ENCODE data around the gene LRFN3. TPM values are rescaled to one million over a fixed set of nuclear protein-coding genes. Genes with fewer than 3 reads are reported as not detected.
"Not testable (repeated sequence)": the region's sequence is repeated elsewhere in the genome, so short reads cannot be mapped to it uniquely, and the experiment has no call there.

Gene LRFN3
- polyA plus RNA-seq, 1 donor: 8.6 TPM

DNA sequence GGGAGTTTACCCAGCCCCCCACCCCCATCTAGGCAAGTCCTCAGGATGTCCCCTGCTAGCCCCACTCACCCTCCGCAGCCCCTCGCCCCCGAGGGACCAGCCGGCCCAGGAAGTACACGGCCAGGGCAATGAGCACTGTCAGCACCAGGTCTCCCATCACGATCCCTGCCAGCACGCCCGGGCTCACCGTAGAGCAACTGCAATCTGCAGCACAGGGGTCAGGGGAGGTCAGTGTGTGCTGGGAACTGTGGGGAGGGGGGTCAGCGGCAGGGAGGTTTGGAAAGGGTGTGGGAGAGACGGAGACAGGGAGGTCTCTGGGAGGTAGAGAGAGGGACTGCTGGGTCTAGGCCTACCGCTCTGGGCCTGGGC, 28.8 kb upstream of the LRFN3 start:
- no peak for DNase-seq

DNA sequence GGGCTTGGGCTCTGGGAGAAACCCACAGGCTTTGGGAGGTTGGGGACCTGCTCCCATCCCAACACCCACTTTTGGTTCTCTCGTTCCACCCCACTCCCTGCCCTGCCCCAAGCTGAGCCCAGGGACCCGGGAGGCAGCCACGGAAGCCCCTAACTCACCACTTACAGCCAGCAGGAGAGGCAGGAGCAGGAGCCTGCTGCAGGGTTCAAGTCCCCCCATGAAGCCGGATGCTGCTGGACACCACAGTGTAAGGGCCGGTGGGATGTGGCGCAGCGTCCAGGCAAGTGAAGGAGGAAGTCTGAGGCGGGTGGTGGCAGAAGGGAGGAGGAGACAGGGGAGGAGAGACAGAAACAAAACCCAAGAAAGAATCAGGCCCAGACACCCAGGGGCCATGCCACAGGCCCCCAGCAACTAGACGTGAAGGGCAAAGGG, 28.1 kb upstream of the LRFN3 start, which contains the start of gene TYROBP:
TSS of gene TYROBP (minus strand) at position 286 of the 432 bp plus-strand sequence. CDS start at position 219, 67 bp downstream.
- DNase-seq: no peak

DNA sequence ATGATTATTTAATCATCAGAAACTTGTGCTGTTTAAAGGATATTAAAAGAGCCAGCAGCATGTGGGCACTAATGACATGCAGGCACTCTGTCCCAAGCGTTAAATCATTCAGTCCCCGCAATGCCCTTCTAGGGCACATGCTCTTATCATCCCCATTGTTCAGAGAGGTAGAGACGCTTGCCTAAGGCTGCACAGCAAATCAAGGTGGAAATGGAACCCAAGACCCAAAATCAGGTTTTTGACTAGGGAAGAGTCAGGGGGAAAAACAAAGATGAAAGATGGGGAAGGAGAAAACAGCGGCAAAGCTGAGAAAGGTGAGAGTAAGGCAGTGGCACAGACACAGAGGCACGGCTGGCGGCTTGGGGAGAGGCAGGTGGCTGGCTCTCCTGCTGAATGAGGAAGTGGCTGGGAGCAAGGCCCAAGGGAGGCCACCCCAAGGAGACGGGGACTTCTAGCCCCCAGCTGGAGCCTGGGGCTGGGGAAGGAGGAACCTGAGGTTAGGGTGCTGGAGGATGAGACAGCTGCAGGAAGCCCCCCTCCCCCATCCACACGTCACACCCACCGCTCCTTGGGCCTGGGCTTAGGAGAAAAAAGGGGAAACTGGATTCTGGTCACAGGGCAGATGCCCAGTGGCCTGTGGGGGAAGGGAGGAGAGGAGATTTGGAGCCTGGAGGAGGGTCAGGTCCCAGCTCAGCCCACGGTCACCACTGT, 27.0 kb upstream of the LRFN3 start:
- DNase-seq: peak; percentile 57

DNA sequence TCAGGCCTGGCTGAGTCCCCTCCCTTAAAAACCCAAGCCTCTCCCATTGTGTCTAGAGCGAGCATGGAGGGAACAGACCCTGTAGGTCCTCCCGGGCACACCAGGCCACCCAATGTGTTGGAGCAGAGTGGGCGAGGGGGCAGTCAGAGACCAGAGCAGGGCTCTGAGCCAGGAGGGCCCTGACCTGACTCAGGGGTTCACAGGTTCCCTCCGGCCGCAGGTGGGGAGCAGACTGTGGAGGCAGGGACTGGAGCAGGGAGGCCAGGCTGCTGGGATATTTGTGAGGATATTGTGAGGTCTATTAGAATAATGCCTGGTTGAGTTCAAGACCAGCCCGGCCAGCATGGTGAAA, 26.5 kb upstream of the LRFN3 start:
- no peak for DNase-seq

GRCh38 chr19:35910355-35910754, 25.8 kb upstream of the LRFN3 start:
- DNase-seq: not testable (repeated sequence)

DNA sequence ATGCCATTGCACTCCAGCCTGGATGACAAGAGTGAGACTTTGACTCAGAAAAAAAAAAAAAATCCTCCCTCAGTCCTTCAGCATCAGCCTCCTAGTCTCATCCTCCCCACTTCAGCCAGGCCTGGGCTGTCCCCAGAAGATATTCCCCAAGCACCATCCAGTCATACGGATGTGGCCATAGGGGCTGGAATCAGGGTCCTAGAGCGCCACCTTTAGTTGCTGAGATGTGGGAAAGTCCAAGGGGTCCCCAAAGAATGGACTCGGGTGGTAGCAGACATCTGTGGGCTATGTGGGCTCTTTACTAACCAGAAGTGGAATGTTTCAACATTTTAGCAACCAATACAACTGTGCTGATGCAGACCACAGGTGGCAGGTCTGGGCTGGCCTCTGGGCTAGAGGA, 25.0 kb upstream of the LRFN3 start:
- no peak for DNase-seq

- DNase-seq: no peak
These were observed 24.4 kb upstream of the LRFN3 start for GRCh38 chr19:35911790-35912189.

DNA sequence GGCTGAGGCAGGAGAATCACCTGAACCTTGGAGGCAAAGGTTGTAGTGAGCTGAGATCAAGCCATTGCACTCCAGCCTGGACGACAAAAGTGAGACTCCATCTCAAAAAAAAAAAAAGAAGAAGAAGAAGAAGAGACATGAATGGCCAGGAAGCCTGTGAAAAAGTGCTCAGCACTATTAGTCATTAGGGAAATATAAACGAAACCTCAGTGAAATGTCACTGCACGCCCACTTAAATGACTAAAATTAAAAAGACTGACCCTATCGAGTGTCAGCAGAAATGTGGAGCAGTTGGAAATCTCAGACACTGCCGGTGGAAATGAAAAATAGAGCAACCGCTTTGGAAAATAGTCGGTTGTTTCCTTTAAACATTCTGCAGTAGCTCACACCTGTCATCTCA, 22.6 kb upstream of the LRFN3 start:
- no peak for DNase-seq

GRCh38 chr19:35915443-35915842, 20.7 kb upstream of the LRFN3 start:
- DNase-seq: no peak

- DNase-seq: no peak
These were observed 16.9 kb upstream of the LRFN3 start for GRCh38 chr19:35919306-35919705.

DNA sequence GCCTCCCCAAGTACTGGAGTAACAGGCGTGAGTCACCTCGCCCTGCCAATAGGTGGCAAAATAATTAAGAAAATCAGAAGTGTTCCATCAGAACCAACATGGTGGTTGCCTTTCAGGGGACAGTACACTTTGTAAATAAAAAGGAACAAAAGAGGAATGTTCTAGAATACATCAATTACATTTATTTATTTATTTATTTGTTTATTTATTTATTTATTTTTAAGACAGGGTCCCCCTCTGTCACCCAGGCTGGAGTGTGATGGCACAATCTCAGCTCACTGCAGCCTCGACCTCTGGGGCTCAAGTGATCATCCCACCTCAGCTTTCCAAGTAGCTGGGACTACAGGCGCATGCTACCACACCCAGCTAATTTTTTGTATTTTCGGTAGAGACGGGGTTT, 15.2 kb upstream of the LRFN3 start:
- DNase-seq: no peak

- no peak for DNase-seq
These were observed 10.7 kb upstream of the LRFN3 start for GRCh38 chr19:35925501-35925900.

DNA sequence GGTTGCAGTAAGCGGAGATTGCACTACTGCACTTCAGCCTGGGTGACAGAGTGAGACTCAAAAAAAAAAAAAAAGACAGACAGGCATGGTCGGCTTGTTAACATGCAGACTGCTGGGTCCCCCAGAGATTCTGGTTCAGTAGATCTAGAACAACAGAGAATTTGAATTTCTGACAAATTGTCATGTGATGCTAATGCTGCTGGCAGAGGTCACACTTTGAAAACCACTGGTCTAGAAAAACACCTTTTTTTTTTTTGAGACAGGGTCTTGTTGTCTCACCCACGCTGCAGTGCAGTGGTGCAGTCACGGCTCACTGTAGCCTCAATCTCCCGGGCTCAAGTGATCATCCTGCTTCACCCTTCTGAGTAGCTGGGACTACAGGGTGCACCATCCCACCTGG, 7.7 kb upstream of the LRFN3 start:
- no peak for DNase-seq

- DNase-seq: no peak
These were observed 6.3 kb upstream of the LRFN3 start for GRCh38 chr19:35929876-35930275.

- DNase-seq: peak; percentile 100
These were observed 4.9 kb upstream of the LRFN3 start for GRCh38 chr19:35931161-35931873.

- no peak for DNase-seq
These were observed 4.3 kb upstream of the LRFN3 start for GRCh38 chr19:35931874-35932202.

- DNase-seq: no peak
These were observed 3.8 kb upstream of the LRFN3 start for GRCh38 chr19:35932291-35932936.

GRCh38 chr19:35936738-35937268, 629 bp downstream of the LRFN3 start:
- DNase-seq: no peak

GRCh38 chr19:35937345-35938281, 1.4 kb downstream of the LRFN3 start:
- no peak for DNase-seq

DNA sequence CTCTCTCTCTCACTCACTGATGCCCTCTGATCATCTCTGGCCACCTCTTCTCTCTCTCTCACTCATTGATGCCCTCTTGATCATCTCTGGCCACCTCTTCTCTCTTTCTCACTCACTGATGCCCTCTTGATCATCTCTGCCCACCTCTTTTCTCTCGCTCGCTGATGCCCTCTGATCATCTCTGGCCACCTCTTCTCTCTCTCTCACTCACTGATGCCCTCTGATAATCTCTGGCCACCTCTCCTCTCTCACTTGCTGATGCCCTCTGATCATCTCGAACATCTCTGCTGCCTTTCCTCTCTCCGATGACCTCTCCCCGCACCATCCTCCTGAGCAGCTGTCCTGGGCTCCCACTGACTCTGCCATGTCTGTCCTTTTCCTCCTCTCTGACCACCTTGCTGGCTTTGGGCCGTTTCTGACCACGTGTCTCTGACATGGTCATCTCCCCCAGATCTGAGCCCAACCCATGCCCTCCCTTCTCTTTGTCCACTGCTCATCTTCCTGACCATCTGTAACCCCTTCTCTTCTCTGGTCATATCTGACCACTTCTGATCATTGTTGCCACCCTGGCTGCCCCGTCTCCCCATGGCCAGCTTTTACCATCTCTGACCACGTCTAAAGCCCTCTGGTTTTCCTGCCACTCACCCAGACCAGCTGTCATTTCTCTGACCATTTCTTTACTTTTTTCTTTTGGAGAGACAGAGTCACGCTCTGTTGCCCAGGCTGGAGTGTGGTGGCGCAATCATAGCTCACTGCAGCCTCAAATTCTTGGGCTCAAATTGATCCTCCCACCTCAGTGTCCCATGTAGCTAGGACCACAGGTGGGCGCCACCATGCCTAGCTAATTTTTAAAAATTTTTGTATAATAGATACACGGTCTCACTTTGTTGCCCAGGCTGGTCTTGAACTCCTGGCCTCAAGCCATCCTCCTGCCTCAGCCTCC, 2.4 kb downstream of the LRFN3 start:
- no peak for DNase-seq
